D721Med (cell line): ENCODE measurements around the gene MAGOH.
A peak's percentile ranks its signal among the peaks of the same experiment; 100 is the strongest.

ENCODE experiments used
- DNase-seq: peaks from one replicate; pipeline ENCODE4 v3.0.0; 2011; ENCODE audit warnings: low spot score; ENCODE audit not compliant: insufficient read length
- FAIRE-seq: peaks from 2 replicates; lab custom pipeline; 2011; peaks lifted over from hg19 to GRCh38; lab: Jason Lieb, UNC
- TF ChIP-seq, protein P1 (sequence below): IDR thresholded peaks from 2 replicates; pipeline ENCODE4 v1.5.1; 2012; ENCODE audit warnings: mild to moderate bottlenecking, control low read depth; ENCODE audit not compliant: insufficient read depth; ENCODE audit errors: missing control alignments

Gene MAGOH

GRCh38 chr1:53280496-53280895 lies 42.2 kb upstream of the MAGOH start:
- TF ChIP-seq, protein P1, sequence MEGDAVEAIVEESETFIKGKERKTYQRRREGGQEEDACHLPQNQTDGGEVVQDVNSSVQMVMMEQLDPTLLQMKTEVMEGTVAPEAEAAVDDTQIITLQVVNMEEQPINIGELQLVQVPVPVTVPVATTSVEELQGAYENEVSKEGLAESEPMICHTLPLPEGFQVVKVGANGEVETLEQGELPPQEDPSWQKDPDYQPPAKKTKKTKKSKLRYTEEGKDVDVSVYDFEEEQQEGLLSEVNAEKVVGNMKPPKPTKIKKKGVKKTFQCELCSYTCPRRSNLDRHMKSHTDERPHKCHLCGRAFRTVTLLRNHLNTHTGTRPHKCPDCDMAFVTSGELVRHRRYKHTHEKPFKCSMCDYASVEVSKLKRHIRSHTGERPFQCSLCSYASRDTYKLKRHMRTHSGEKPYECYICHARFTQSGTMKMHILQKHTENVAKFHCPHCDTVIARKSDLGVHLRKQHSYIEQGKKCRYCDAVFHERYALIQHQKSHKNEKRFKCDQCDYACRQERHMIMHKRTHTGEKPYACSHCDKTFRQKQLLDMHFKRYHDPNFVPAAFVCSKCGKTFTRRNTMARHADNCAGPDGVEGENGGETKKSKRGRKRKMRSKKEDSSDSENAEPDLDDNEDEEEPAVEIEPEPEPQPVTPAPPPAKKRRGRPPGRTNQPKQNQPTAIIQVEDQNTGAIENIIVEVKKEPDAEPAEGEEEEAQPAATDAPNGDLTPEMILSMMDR = no peak
- FAIRE-seq (no peak), DNase-seq (no peak)

GRCh38 chr1:53279296-53280200 lies 41.2 kb upstream of the MAGOH start:
- TF ChIP-seq, protein P1 = no peak

DNA sequence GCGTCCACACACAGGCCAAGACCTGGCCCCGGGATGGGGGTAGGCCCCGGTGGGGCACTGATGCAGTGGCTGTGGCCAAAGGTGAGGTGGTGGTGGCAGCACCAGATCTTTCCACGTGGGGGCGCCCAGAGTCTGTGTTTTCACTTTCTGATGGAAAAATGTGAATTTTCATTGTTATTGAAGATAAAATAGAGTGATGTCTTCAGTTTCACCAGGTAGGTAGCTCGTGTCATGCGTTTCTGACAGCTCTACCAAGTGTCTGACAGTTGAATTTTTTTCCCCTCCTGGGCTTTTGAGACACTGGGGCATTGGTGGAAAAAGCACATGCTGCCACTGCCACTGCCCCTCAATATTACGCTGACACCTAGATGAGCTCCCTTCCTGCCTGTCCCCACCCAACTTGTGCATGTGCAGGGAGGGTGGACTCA lies 40.0 kb upstream of the MAGOH start:
- FAIRE-seq (no peak), DNase-seq (peak; percentile 82)
- TF ChIP-seq, protein P1 = peak; percentile 78

More at GRCh38 chr1:53279296-53280200, 41.2 kb upstream of the MAGOH start:
- FAIRE-seq = no peak
- DNase-seq = no peak

DNA sequence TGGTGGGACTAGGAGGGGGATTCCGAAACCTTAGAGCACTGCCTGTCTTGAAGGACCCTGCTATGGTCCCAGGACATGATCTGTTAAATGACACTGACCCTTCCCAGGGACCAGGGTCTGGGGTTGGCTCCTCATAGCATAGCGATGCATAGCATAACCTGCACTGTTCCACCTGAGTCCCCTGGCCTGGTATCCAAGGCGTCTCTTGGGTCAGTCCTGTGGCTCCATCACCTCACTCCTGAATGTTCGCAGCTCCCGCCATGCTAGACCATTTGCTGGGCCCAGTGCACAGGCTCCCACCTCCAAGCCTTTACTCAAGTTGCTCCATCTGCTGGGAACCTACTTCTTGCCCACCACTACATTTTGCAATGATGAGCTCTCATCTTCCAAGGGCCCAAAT lies 39.0 kb upstream of the MAGOH start:
- DNase-seq (no peak), FAIRE-seq (no peak)
- TF ChIP-seq, protein P1 = no peak

- DNase-seq = no peak
- no peak for FAIRE-seq
- TF ChIP-seq, protein P1 = no peak
Measured at GRCh38 chr1:53276902-53277281, 38.6 kb upstream of the MAGOH start.

DNA sequence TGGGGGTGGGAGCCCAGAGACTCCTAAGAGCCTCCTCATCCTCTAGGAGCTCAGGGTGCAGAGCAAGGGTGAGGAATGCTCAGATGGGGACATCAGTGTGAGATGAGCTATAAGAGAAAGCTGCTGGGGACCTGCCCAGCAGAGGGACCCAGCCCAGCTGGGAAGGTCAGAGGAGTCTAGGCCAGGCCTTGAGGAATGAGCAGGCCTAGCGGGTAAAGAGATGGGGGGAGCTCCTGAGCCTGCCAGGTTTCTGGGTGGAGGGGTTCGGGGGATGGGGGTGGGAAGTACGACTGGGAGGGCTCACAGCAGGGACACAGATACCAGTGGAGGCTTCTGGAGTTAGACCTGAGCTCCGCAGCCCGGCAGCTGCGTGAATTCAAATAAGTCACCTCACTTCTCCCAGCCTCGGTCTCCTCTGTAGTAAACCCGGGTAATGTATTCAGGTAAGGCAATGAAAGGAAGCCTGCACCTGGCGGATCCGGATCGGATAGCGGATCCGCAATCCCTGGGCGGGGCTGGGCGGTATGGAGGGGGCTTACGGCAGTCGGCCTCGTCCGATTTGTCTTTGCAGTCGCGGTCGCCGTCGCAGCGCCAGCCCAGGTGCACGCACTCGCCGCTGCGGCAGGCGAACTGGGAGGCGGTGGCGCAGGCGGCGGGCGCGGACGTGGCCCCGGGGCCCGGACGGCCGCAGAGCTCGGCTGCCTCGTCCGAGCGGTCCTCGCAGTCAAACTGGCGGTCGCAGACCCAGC lies 38.0 kb upstream of the MAGOH start:
- no peak for DNase-seq
- no peak for FAIRE-seq
- TF ChIP-seq, protein P1 = no peak
